H1 (cell line): ENCODE measurements around the gene SEMA3F. TPM values are rescaled to one million over a fixed set of nuclear protein-coding genes. Genes with fewer than 3 reads are reported as not detected.

Source experiments
- CREB1 ChIP-seq: IDR thresholded peaks from 2 replicates; pipeline ENCODE4 v1.6.1; 2012; ENCODE audit warnings: inconsistent platforms
- EGR1 ChIP-seq: IDR thresholded peaks from 2 replicates; pipeline ENCODE4 v1.6.1; 2011; ENCODE audit warnings: low read depth, low read length, borderline replicate concordance
- EP300 ChIP-seq, 2 experiments: IDR thresholded peaks; 1 replicate in 1 of 2; 2 replicates in 1 of 2; pipeline ENCODE4 v1.6.1; 2011 to 2012; ENCODE audit warnings: low read depth in 2 of 2, low read length in 2 of 2, mild to moderate bottlenecking in 2 of 2, borderline replicate concordance in 1 of 2, inconsistent platforms in 1 of 2, moderate library complexity in 1 of 2
- FOSL1 ChIP-seq: IDR thresholded peaks from 2 replicates; pipeline ENCODE4 v1.6.1; 2011; ENCODE audit warnings: mild to moderate bottlenecking, low read depth, low read length, moderate library complexity; ENCODE audit not compliant: insufficient read depth
- GTF2F1 ChIP-seq: IDR thresholded peaks from 2 replicates; pipeline ENCODE4 v1.6.1; 2012; ENCODE audit warnings: low read depth, low read length, improper control_type of control experiment, borderline replicate concordance
- HDAC2 ChIP-seq, 2 experiments: fragments of 300-600 bp in 1 of 2; sonication (generic) in 1 of 2; IDR thresholded peaks; 2 replicates each; pipeline ENCODE4 v1.6.1; 2011 to 2012; ENCODE audit warnings: low read depth in 2 of 2, low read length in 2 of 2, mild to moderate bottlenecking in 2 of 2, moderate library complexity in 2 of 2, borderline replicate concordance in 1 of 2, inconsistent platforms in 1 of 2
- KDM4A ChIP-seq: IDR thresholded peaks from one replicate; pipeline ENCODE4 v1.7.1; 2012; ENCODE audit warnings: low read depth, mild to moderate bottlenecking, moderate library complexity, low read length, inconsistent platforms; ENCODE audit not compliant: severe bottlenecking
- NANOG ChIP-seq: IDR thresholded peaks from 2 replicates; pipeline ENCODE4 v1.6.1; 2011; ENCODE audit warnings: low read length, low read depth, mild to moderate bottlenecking, inconsistent platforms; ENCODE audit not compliant: insufficient read depth, poor library complexity, severe bottlenecking
- NRF1 ChIP-seq: IDR thresholded peaks from 2 replicates; pipeline ENCODE4 v1.6.1; 2011; ENCODE audit warnings: mild to moderate bottlenecking, low read depth, low read length, improper control_type of control experiment
- SUZ12 ChIP-seq: fragments of 200-600 bp; sonication (generic); IDR thresholded peaks from 2 replicates; pipeline ENCODE4 v1.6.1; 2012; ENCODE audit warnings: mild to moderate bottlenecking, inconsistent platforms, low read length, moderate library complexity, mixed read lengths
- TAF1 ChIP-seq: IDR thresholded peaks from 2 replicates; pipeline ENCODE4 v1.6.1; 2011; ENCODE audit warnings: mild to moderate bottlenecking, low read depth, low read length
- TBP ChIP-seq: IDR thresholded peaks from 2 replicates; pipeline ENCODE4 v1.6.1; 2011; ENCODE audit warnings: low read depth, low read length, improper control_type of control experiment
- polyA plus RNA-seq, 7 experiments: library from polyadenylated mRNA; depleted of rRNA in 3 of 7; stranded (reverse) in 5 of 7; unstranded in 2 of 7; fragments of >200 nt in 5 of 7; fragments of 200-250 nt in 2 of 7; gene quantifications; 1 replicate in 5 of 7; 2 replicates in 1 of 7; 4 replicates in 1 of 7; pipeline versions ENCODE4 v1.2.1 to v1.2.3, GENCODE V29; 2011 to 2013; ENCODE audit warnings: missing spikeins in 2 of 7, mixed read lengths in 2 of 7
- total RNA-seq: library from RNA; stranded (reverse); fragmentation: NEBNext Ultra II Directional; extraction: Animal tissue kit (Norgen Biotek cat#: 25700); gene quantifications from 2 replicates; pipeline ENCODE4 v1.2.1, GENCODE V29; 2021
- TF ChIP-seq, protein P1 (sequence below): IDR thresholded peaks from 2 replicates; pipeline ENCODE4 v1.6.1; 2012; ENCODE audit warnings: inconsistent platforms
- TF ChIP-seq, protein P2 (sequence below), 3 experiments: IDR thresholded peaks; 1 replicate in 2 of 3; 2 replicates in 1 of 3; pipeline versions ENCODE4 v1.5.1 to v1.6.1; 2011; ENCODE audit warnings: low read length in 3 of 3, mild to moderate bottlenecking in 3 of 3, inconsistent platforms in 2 of 3, low read depth in 1 of 3, moderate library complexity in 1 of 3; ENCODE audit not compliant: insufficient read depth in 1 of 3; ENCODE audit errors: control extremely low read depth in 1 of 3

The SEMA3F gene
- total and polyA plus RNA-seq, 2 of the 8 experiments (the other 6 are each of a cell fraction or from before 2014, with no cell fraction given), result 20.3 to 37.0 TPM

- TF ChIP-seq EP300 (IDR thresholded peaks at IDR 0.05; ENCODE audit: borderline replicate concordance in 1 of 2, low read depth in 2 of 2, low read length in 2 of 2) (no peak), EGR1 (0 out of 2 replicates have a peak, but pooled peaks have one; percentile 29), CREB1 (no peak), NANOG (no peak), NRF1 (no peak), KDM4A (no peak), HDAC2 (IDR thresholded peaks at IDR 0.05; ENCODE audit: borderline replicate concordance in 1 of 2, low read depth in 2 of 2, low read length in 2 of 2) (no peak), FOSL1 (no peak), TBP (no peak), GTF2F1 (no peak), TAF1 (0 out of 2 replicates have a peak, but pooled peaks have one; percentile 23), SUZ12 (no peak)
- TF ChIP-seq, protein P1, sequence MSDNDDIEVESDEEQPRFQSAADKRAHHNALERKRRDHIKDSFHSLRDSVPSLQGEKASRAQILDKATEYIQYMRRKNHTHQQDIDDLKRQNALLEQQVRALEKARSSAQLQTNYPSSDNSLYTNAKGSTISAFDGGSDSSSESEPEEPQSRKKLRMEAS, result peak; percentile 17; the same call in 1 of the 2 replicates
- TF ChIP-seq, protein P2, sequence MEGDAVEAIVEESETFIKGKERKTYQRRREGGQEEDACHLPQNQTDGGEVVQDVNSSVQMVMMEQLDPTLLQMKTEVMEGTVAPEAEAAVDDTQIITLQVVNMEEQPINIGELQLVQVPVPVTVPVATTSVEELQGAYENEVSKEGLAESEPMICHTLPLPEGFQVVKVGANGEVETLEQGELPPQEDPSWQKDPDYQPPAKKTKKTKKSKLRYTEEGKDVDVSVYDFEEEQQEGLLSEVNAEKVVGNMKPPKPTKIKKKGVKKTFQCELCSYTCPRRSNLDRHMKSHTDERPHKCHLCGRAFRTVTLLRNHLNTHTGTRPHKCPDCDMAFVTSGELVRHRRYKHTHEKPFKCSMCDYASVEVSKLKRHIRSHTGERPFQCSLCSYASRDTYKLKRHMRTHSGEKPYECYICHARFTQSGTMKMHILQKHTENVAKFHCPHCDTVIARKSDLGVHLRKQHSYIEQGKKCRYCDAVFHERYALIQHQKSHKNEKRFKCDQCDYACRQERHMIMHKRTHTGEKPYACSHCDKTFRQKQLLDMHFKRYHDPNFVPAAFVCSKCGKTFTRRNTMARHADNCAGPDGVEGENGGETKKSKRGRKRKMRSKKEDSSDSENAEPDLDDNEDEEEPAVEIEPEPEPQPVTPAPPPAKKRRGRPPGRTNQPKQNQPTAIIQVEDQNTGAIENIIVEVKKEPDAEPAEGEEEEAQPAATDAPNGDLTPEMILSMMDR (IDR thresholded peaks at IDR 0.05; ENCODE audit: control extremely low read depth in 1 of 3, insufficient read depth in 1 of 3, low read depth in 1 of 3, low read length in 3 of 3), result no peak
Observed at GRCh38 chr3:50156549-50157493, 1.7 kb downstream of the SEMA3F start (continued).
